Stimulated activated CD8-positive, alpha-beta memory T cell treated with anti-CD3 and anti-CD28 coated beads, Interleukin-12 subunit alpha, Interleukin-12 subunit beta, amount 100 ng/mL, for 24 hours (primary cell): ENCODE results near the gene SKAP1.

ENCODE experiments used
- DNase-seq: peaks from one replicate; pipeline ENCODE4 v3.0.0-alpha.2; 2020; ENCODE audit errors: extremely low read depth

The SKAP1 gene

GRCh38 chr17:48107137-48108055 is 322.6 kb downstream of the SKAP1 start, which contains the start of gene SNX11:
Gene SNX11 (plus strand): TSS chr17:48107766. CDS start chr17:48112044, 4,278 bp downstream.
- DNase-seq: peak; percentile 82

GRCh38 chr17:48106802-48107136 is 323.2 kb downstream of the SKAP1 start:
- no peak for DNase-seq

- no peak for DNase-seq
These were observed 325.6 kb downstream of the SKAP1 start for GRCh38 chr17:48104440-48104839.

GRCh38 chr17:48102798-48103715 is 327.0 kb downstream of the SKAP1 start:
- no peak for DNase-seq

- DNase-seq: no peak
These were observed 327.8 kb downstream of the SKAP1 start for GRCh38 chr17:48102043-48102750.

GRCh38 chr17:48101012-48101720 is 328.8 kb downstream of the SKAP1 start, which contains the start of gene CBX1:
Gene CBX1 (minus strand): TSS chr17:48101478. CDS start chr17:48077004, 24,474 bp downstream.
- peak; percentile 89 for DNase-seq

GRCh38 chr17:48100591-48101011 is 329.4 kb downstream of the SKAP1 start:
- DNase-seq: no peak

- DNase-seq: no peak
These were observed 329.9 kb downstream of the SKAP1 start for GRCh38 chr17:48100160-48100559.

GRCh38 chr17:48095611-48096010 is 334.4 kb downstream of the SKAP1 start:
- no peak for DNase-seq

- DNase-seq: no peak
These were observed 336.5 kb downstream of the SKAP1 start for GRCh38 chr17:48093341-48094045.

- no peak for DNase-seq
These were observed 345.1 kb downstream of the SKAP1 start for GRCh38 chr17:48084932-48085331.
